ENCODE results near the gene RHCG.
A peak's percentile ranks its signal among the peaks of the same experiment; 100 is the strongest.

RHCG gene

GRCh38 chr15:89445518-89445917, 50.9 kb downstream of the RHCG start:
- no peak for DNase-seq (ENCODE audit: low read depth in 1 of 2, low spot score in 1 of 2)

DNA sequence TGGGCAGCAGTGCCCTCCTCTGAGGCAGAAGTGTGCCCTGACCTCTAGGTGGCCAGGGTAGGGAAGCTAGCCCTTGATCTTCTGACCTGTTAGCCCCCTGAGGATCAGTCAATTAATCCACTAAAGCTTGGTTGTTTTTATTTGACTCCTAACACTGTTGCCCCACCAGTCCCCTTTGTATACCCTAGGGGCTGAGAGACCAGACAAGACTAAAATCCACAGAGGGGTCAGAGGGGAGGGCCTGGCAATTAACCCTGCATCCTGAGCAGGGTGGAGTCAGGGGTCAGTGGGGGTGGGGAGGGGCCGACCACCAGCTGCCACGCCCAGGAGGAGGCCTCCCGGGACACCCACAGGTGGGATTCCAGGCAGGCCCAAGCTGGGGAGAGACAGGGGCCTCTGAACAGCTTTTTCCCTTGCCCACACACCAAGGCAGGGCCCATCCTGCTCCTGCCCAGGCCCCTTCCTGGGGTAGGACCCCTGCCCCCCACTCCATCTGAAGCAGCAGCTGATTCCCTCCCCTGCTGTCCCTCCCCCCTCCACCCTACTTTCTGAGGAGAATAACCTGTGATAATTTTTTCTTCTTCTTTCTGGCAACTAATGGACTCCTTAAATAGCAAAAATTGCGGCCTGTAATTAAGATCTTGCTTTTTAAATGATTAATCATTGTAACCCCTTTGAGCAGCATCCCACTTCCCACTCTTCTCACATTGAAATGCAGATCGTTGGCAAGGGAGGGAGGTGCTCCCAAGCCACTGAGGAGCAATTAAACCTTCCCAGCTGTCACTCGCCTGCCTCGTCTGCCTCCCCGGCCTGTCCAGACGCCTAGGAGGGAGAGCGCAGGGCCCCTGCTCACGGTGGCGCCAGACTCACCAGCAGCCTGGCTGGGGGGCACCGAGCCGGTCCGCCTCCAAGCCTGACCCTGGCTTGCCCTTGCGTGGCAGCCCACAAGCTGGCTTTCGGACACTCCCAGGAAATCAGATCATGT, 51.9 kb downstream of the RHCG start:
- no peak for DNase-seq (ENCODE audit: low read depth in 1 of 2, low spot score in 1 of 2)

DNA sequence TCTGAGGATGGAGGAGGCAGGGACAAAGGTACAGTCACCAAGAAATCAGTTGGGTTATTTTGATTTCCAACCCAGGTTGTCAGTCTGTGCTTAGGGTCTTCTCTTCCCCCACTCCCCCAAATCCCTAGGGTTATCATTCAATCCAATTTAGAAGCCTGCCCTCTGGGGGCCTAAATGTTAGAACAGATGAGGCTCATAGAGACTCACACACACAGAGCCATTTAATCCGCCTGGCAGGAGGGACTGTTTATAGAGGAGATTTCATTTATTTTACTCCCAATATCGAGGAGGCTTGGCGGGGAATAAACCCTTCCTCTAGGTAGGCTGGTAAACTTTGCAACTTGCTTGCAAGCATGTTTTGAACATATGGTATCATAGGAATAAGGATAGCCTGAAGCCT, 52.8 kb downstream of the RHCG start:
- no peak for DNase-seq (ENCODE audit: low read depth in 1 of 2, low spot score in 1 of 2)

GRCh38 chr15:89442671-89443307, 53.6 kb downstream of the RHCG start:
- peak in 1 of 2 donors; percentile 12 for DNase-seq (ENCODE audit: low read depth in 1 of 2, low spot score in 1 of 2)

GRCh38 chr15:89442155-89442554, 54.2 kb downstream of the RHCG start:
- DNase-seq (ENCODE audit: low read depth in 1 of 2, low spot score in 1 of 2) = no peak

GRCh38 chr15:89441295-89441812, 55.0 kb downstream of the RHCG start:
- DNase-seq (ENCODE audit: low read depth in 1 of 2, low spot score in 1 of 2) = no peak

GRCh38 chr15:89439764-89440163, 56.6 kb downstream of the RHCG start:
- DNase-seq (ENCODE audit: low read depth in 1 of 2, low spot score in 1 of 2) = no peak

GRCh38 chr15:89436560-89437311, 59.6 kb downstream of the RHCG start:
- no peak for DNase-seq (ENCODE audit: low read depth in 1 of 2, low spot score in 1 of 2)

GRCh38 chr15:89435362-89435761, 61.0 kb downstream of the RHCG start:
- no peak for DNase-seq (ENCODE audit: low read depth in 1 of 2, low spot score in 1 of 2)

DNA sequence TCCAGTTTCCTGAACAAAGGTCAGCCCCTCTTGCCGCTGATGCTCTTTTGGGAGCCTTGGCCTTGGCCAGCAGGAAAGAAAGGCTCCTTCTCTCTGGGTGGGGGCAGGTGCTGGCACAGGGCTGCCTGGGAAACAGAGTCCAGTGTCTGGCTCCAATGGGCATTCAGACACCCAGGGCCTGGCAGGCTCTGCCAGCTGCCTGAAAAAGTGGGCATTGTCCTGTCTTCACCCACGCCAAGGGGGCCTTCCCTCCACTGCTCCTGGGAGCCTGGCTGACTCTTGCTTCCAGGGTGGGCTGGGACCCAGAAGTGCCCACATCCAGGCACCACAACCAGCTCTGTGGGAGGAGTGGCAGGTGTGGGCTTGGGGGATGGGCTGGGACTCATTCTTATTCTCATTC, 62.7 kb downstream of the RHCG start:
- no peak for DNase-seq (ENCODE audit: low read depth in 1 of 2, low spot score in 1 of 2)

GRCh38 chr15:89430530-89431341, 65.6 kb downstream of the RHCG start:
- peak; percentile 69 to 91 for DNase-seq (ENCODE audit: low read depth in 1 of 2, low spot score in 1 of 2)

- DNase-seq (ENCODE audit: low read depth in 1 of 2, low spot score in 1 of 2) = no peak
Observed at GRCh38 chr15:89429986-89430385, 66.4 kb downstream of the RHCG start.

DNA sequence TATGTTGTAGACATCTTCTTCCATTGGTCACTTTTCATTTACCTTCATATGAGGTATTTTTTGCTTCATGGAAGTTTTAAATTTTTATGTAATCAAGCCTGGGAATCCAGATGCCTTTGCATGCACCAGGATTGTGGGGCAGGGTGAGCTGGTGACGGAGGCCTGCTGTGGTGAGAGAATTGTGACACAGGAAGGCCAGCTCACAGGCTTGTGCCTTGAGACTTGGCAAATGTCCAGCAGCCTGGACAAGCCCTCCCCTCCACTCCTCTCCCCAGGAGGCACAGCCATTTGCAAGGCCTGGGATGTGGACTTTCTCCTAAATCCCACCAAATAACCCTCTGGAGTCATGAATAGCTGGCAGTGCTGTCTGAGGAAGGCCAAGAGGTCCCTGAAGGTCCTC, 67.4 kb downstream of the RHCG start:
- DNase-seq (ENCODE audit: low read depth in 1 of 2, low spot score in 1 of 2) = no peak

DNA sequence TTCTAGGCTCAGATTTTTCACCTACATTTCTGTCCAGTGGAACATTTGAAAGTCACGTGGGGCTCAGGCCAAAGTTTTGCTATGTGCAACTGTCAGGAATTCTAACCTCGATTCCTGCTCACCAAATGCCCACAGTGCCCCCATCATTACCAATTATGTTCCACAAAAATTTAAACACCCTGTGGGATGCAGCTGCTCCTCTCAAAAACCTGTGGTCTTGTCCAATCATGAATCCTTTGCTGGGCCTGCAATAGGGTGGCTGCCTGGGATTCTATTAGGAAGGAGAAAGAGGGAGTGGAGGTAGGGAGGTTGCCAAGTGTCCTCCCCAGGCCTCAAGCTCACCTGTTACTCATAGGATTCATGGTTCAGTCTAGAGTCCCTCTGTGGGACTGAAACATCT, 68.1 kb downstream of the RHCG start:
- DNase-seq (ENCODE audit: low read depth in 1 of 2, low spot score in 1 of 2) = no peak

GRCh38 chr15:89426500-89426899, 69.9 kb downstream of the RHCG start:
- DNase-seq (ENCODE audit: low read depth in 1 of 2, low spot score in 1 of 2) = no peak

DNA sequence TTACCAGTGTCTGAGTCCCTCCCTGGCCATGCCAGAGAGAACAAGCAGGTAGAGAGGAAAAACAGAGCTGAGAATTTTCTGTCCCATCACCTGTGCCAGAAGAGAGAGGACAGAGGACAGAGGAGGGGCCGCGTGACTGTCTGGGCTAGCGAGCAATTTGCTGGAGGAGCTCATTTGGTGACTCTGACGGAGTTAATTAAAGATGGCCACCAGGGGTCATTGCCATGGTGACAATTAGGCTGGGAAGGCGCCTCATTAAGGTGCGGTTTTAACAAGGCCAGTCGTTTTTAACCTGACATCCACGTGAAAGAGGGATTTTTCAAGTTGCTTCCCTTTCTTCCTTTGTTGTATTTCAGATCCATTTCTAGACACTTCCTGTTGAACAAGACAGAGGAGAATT, 72.4 kb downstream of the RHCG start:
- DNase-seq (ENCODE audit: low read depth in 1 of 2, low spot score in 1 of 2) = no peak

All from stimulated activated CD4-positive, alpha-beta T cell treated with anti-CD3 and anti-CD28 coated beads, Interleukin-15, amount 100 ng/mL, for 1 hour (primary cell).